Brain microvascular endothelial cell (primary cell): ENCODE measurements around the gene MSL3B.

Experiments used
- DNase-seq: peaks from one replicate; pipeline ENCODE4 v3.0.0-alpha.2; 2020
- H3K27ac ChIP-seq: fragments of 250-450 bp; sonication (Bioruptor Pico); 2 replicates; pipeline ENCODE4 v1.5.1; 2020; ENCODE audit warnings: mild to moderate bottlenecking, moderate library complexity
- H3K27me3 ChIP-seq: fragments of 250-450 bp; sonication (Bioruptor Pico); replicated peaks from 2 replicates; pipeline ENCODE4 v1.5.1; 2020; ENCODE audit warnings: mild to moderate bottlenecking
- H3K36me3 ChIP-seq: fragments of 250-450 bp; sonication (Bioruptor Pico); replicated peaks from 2 replicates; pipeline ENCODE4 v1.5.1; 2020; ENCODE audit warnings: mild to moderate bottlenecking
- H3K4me3 ChIP-seq: 2 replicates; pipeline ENCODE4 v1.5.1; 2011; ENCODE audit warnings: low read depth, mild to moderate bottlenecking, control low read depth, low read length, moderate library complexity
- CTCF ChIP-seq: IDR thresholded peaks from 2 replicates; pipeline ENCODE4 v1.5.1; 2011; ENCODE audit warnings: low read depth, mild to moderate bottlenecking, moderate library complexity, low read length, control low read depth, inconsistent platforms; ENCODE audit errors: missing control alignments
- in situ Hi-C: cut with HindIII; loops from 2 replicates; pipeline ENCODE4 v1.10.0; 2017; ENCODE audit warnings: low sequenced_read_pairs, low pct_ligation_motif_present

MSL3B gene

DNA sequence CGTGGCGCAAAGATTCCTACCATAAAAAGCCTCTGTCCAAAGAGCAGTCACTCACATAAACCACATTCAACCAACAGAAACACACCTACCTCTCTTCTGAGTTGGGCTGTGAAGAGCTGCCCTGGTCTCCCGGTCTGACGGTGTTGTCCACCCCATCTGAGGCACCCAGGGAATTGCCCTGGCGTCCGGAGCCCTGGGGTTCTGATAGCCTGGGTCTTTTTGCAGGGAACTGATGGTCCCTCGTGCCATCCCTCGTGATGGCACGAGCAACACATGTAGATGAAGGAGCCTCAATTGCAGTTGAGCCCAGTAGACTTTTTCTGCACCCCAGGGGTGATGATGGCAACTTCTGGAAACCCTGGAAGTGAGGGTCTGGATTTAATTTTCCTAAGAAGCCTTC lies 27.7 kb downstream of the MSL3B start:
- DNase-seq, result no peak
- Histone ChIP-seq H3K36me3 (peaks cover 11% of the 10 kb centered on the region), H3K4me3 (no peak overlapping the region), H3K27ac (no peak overlapping the region), H3K27me3 (no peaks in the 10 kb centered on the region)
- in situ Hi-C loops, result no loop called here
- TF ChIP-seq CTCF, result no peak

- no peak overlapping the region for H3K27ac ChIP-seq
- in situ Hi-C loops, result no loop called here
- no peaks in the 10 kb centered on the region for H3K27me3 ChIP-seq
- no peak for TF ChIP-seq CTCF
- no peak overlapping the region for H3K4me3 ChIP-seq
- DNase-seq, result no peak
- peaks cover 10% of the 10 kb centered on the region for H3K36me3 ChIP-seq
Observed at GRCh38 chr2:233839447-233839820, 28.8 kb downstream of the MSL3B start.

DNA sequence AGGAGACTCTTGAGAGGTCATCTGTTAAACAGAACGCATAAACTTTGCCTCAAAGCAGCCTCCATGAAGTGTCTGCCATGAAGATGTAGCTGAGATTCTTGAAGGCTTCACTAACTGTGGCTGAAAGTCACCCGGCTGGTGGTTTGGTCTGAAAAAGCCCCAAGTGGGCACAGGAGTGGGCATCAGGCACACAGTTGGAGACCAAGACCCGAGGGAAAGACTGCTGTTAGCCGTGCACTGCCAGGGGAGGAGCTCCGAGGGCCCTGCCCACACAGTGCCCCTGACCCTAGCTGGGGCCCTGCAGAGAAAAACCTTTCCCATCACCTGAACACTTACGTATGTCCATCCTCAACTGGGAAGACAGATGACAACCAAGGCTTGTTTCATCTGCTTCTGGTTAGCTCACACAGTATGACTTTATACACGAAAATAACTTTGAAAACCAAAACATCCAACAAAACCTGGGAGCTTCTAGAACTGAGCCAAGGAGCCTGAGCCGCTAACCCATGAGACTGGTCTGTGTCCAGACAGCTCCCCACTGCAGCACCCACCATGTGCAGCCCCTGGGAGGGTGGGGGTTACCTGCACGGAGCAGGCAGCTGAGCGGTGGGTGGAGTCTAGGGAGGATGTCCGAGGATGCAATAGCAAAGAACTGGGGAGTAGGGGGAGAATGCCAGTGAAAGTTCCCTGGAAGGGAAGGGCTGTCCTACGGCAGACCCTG lies 29.3 kb downstream of the MSL3B start:
- DNase-seq, result no peak

GRCh38 chr2:233838251-233838650 lies 29.9 kb downstream of the MSL3B start:
- no peak for DNase-seq
- in situ Hi-C loops, result no loop called here
- Histone ChIP-seq H3K27ac (no peak overlapping the region), H3K4me3 (no peak overlapping the region), H3K27me3 (no peaks in the 10 kb centered on the region), H3K36me3 (no peaks in the 10 kb centered on the region)
- TF ChIP-seq CTCF, result no peak

More for the DNA sequence above, 29.3 kb downstream of the MSL3B start:
- Histone ChIP-seq H3K4me3 (no peak overlapping the region), H3K27ac (no peak overlapping the region), H3K27me3 (no peaks in the 10 kb centered on the region), H3K36me3 (peaks cover 4% of the 10 kb centered on the region)
- no peak for TF ChIP-seq CTCF
- in situ Hi-C loops, result no loop called here

DNA sequence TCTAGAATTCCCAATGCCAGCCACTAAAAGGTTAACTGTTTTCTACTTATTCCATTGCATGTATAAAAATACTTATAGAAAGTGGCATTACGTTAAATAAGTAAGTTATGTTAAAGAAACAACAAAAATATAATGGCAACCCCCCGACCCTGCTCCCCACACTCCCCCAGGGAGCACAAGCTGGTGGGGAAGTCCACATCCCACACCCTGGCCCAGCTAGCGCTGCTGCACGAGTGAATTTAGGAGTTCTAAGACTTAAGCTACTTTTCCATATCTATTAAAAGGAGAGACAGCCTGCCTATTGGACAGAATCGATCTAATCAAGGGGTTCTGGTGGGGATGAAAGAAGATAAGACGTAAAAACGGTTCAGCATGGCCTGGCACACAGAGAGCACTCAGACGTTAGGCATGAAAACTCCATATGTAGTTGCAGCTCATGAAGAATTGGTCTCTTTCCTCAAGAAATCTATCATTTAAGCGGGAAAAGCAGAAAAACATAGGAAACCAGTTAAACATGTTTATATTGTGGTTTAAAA lies 30.4 kb downstream of the MSL3B start:
- in situ Hi-C loops, result no loop called here
- Histone ChIP-seq H3K27me3 (no peaks in the 10 kb centered on the region), H3K27ac (no peak overlapping the region), H3K4me3 (no peak overlapping the region), H3K36me3 (no peaks in the 10 kb centered on the region)
- no peak for TF ChIP-seq CTCF
- no peak for DNase-seq

DNA sequence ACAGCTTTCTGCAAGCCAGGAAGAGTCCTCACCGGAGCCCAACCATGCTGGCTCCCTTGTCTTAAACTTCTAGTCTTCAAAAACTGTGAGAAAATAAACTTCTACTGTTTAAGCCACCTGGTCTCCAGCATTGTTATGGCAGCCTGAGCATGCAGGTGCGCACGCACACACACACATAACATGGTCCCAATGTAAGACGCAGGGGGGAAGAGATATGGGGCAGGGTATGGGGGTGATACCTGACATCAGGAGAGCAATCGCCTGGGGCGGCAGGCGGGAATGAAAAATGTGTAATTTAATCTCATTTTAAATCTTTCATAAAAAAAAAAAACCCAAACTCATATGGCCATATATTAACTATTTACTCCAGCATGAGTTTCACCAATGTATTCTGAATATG lies 31.8 kb downstream of the MSL3B start:
- no peaks in the 10 kb centered on the region for H3K36me3 ChIP-seq
- H3K27ac ChIP-seq, result no peak overlapping the region
- H3K4me3 ChIP-seq, result no peak overlapping the region
- no peak for DNase-seq
- no peaks in the 10 kb centered on the region for H3K27me3 ChIP-seq
- in situ Hi-C loops, result no loop called here
- TF ChIP-seq CTCF, result no peak
